ENCODE data around the gene NAA20. TPM values are rescaled to one million over a fixed set of nuclear protein-coding genes. Genes with fewer than 3 reads are reported as not detected.
A peak's percentile ranks its signal among the peaks of the same experiment; 100 is the strongest.

The NAA20 gene
- total RNA-seq, 4 donors from 2014 or later: 45.5 to 73.2 (median 61.5) TPM

GRCh38 chr20:20023395-20023794 is 6.2 kb downstream of the NAA20 start:
- Histone ChIP-seq H3K27me3 (no peaks in the 10 kb centered on the region), H3K4me3 (no peak overlapping the region), H3K36me3 (peaks cover 0 to 34% of the 10 kb centered on the region in 2 donors), H3K27ac (no peak overlapping the region), H3K9me3 (no peaks in the 10 kb centered on the region), H3K4me1 (peaks cover 30 to 41% of the 10 kb centered on the region in 2 donors)
- TF ChIP-seq POLR2A (IDR thresholded peaks at IDR 0.05): no peak
- no peak for TF ChIP-seq CTCF (IDR thresholded peaks at IDR 0.05 in 4 of 5, conservative IDR thresholded peaks at IDR 0.05 in 1 of 5)
- in situ Hi-C loops (cut with MboI; ENCODE audit: low sequenced_read_pairs in 4 of 4): no loop called here
- intact Hi-C loops (cut with DNase I; ENCODE audit: low total_unique reads): no loop called here
- no peak for DNase-seq
- ATAC-seq: no peak

GRCh38 chr20:20024942-20025341 is 7.8 kb downstream of the NAA20 start:
- in situ Hi-C loops (cut with MboI; ENCODE audit: low sequenced_read_pairs in 4 of 4): no loop called here
- H3K4me1 ChIP-seq: peaks cover 19 to 26% of the 10 kb centered on the region in 2 donors
- DNase-seq (no peak), ATAC-seq (peak in 1 of 2 donors; percentile 53)
- H3K4me3 ChIP-seq: no peak overlapping the region
- peaks cover 0 to 37% of the 10 kb centered on the region in 2 donors for H3K36me3 ChIP-seq
- no peaks in the 10 kb centered on the region for H3K27me3 ChIP-seq
- no peaks in the 10 kb centered on the region for H3K9me3 ChIP-seq
- peak overlapping the region in 1 of 4 donors; percentile 49 for H3K27ac ChIP-seq
- intact Hi-C loops (cut with DNase I; ENCODE audit: low total_unique reads): no loop called here
- TF ChIP-seq POLR2A (IDR thresholded peaks at IDR 0.05) (no peak), CTCF (IDR thresholded peaks at IDR 0.05 in 4 of 5, conservative IDR thresholded peaks at IDR 0.05 in 1 of 5) (no peak)

- in situ Hi-C loops (cut with MboI; ENCODE audit: low sequenced_read_pairs in 4 of 4) (no loop called here), intact Hi-C loops (cut with DNase I; ENCODE audit: low total_unique reads) (no loop called here)
- H3K27me3 ChIP-seq: no peaks in the 10 kb centered on the region
- ATAC-seq: no peak
- TF ChIP-seq POLR2A (IDR thresholded peaks at IDR 0.05) (no peak), CTCF (IDR thresholded peaks at IDR 0.05 in 4 of 5, conservative IDR thresholded peaks at IDR 0.05 in 1 of 5) (no peak)
- H3K36me3 ChIP-seq: peaks cover 0 to 58% of the 10 kb centered on the region in 2 donors
- peak overlapping the region in 1 of 4 donors; percentile 32 for H3K27ac ChIP-seq
- H3K9me3 ChIP-seq: no peaks in the 10 kb centered on the region
- no peak for DNase-seq
- H3K4me1 ChIP-seq: peaks cover 16 to 24% of the 10 kb centered on the region in 2 donors
- H3K4me3 ChIP-seq: no peak overlapping the region
These were observed 10.1 kb downstream of the NAA20 start for GRCh38 chr20:20027284-20027683.

- in situ Hi-C loops (cut with MboI; ENCODE audit: low sequenced_read_pairs in 4 of 4): no loop called here
- ATAC-seq: no peak
- Histone ChIP-seq H3K4me3 (no peak overlapping the region), H3K27ac (no peak overlapping the region), H3K9me3 (no peaks in the 10 kb centered on the region), H3K4me1 (peaks cover 8 to 11% of the 10 kb centered on the region in 2 donors), H3K27me3 (no peaks in the 10 kb centered on the region), H3K36me3 (peaks cover 0 to 91% of the 10 kb centered on the region in 2 donors)
- intact Hi-C loops (cut with DNase I; ENCODE audit: low total_unique reads): no loop called here
- DNase-seq: no peak
- no peak for TF ChIP-seq CTCF (IDR thresholded peaks at IDR 0.05 in 4 of 5, conservative IDR thresholded peaks at IDR 0.05 in 1 of 5)
- TF ChIP-seq POLR2A (IDR thresholded peaks at IDR 0.05): no peak
These were observed 14.6 kb downstream of the NAA20 start for GRCh38 chr20:20031790-20032189.

GRCh38 chr20:20034486-20034885 is 17.3 kb downstream of the NAA20 start:
- Histone ChIP-seq H3K4me3 (no peak overlapping the region), H3K27ac (no peak overlapping the region), H3K27me3 (no peaks in the 10 kb centered on the region), H3K9me3 (no peaks in the 10 kb centered on the region), H3K36me3 (peaks cover 0 to 98% of the 10 kb centered on the region in 2 donors), H3K4me1 (no peaks in the 10 kb centered on the region)
- ATAC-seq: no peak
- DNase-seq: no peak
- TF ChIP-seq CTCF (IDR thresholded peaks at IDR 0.05 in 4 of 5, conservative IDR thresholded peaks at IDR 0.05 in 1 of 5): no peak
- no peak for TF ChIP-seq POLR2A (IDR thresholded peaks at IDR 0.05)
- intact Hi-C loops (cut with DNase I; ENCODE audit: low total_unique reads): no loop called here
- in situ Hi-C loops (cut with MboI; ENCODE audit: low sequenced_read_pairs in 4 of 4): no loop called here
